Neuron (in vitro differentiated cells): Measurements from ENCODE around the gene NECTIN1.

Experiments used
- H2AFZ ChIP-seq: one replicate; pipeline ENCODE4 v1.6.1; 2013; ENCODE audit warnings: low read depth, mild to moderate bottlenecking, inconsistent platforms, low read length, moderate library complexity
- H3K27me3 ChIP-seq: one replicate; pipeline ENCODE4 v1.6.1; 2013; ENCODE audit warnings: low read length; ENCODE audit not compliant: insufficient read depth
- H3K36me3 ChIP-seq: one replicate; pipeline ENCODE4 v1.6.1; 2013; ENCODE audit warnings: low read length; ENCODE audit not compliant: insufficient read depth
- H3K4me1 ChIP-seq: one replicate; pipeline ENCODE4 v1.6.1; 2013; ENCODE audit warnings: low read length; ENCODE audit not compliant: insufficient read depth
- H3K4me3 ChIP-seq: 2 replicates; pipeline ENCODE4 v1.5.1; 2013; ENCODE audit warnings: mild to moderate bottlenecking, low read length, moderate library complexity
- H3K9me3 ChIP-seq: one replicate; pipeline ENCODE4 v1.6.1; 2013; ENCODE audit warnings: low read length

The NECTIN1 gene

GRCh38 chr11:119650251-119650650 is 78.7 kb downstream of the NECTIN1 start:
- Histone ChIP-seq H3K4me3 (no peak overlapping the region), H3K4me1 (no peaks in the 10 kb centered on the region), H3K27me3 (no peaks in the 10 kb centered on the region), H2AFZ (no peak overlapping the region), H3K9me3 (no peaks in the 10 kb centered on the region), H3K36me3 (no peaks in the 10 kb centered on the region)

GRCh38 chr11:119647254-119647653 is 81.7 kb downstream of the NECTIN1 start:
- H3K9me3 ChIP-seq, result no peaks in the 10 kb centered on the region
- H3K4me3 ChIP-seq, result no peak overlapping the region
- peaks cover 6% of the 10 kb centered on the region for H3K27me3 ChIP-seq
- no peaks in the 10 kb centered on the region for H3K36me3 ChIP-seq
- H2AFZ ChIP-seq, result no peak overlapping the region
- no peaks in the 10 kb centered on the region for H3K4me1 ChIP-seq

- no peaks in the 10 kb centered on the region for H3K36me3 ChIP-seq
- H3K27me3 ChIP-seq, result peaks cover 13% of the 10 kb centered on the region
- H3K4me1 ChIP-seq, result no peaks in the 10 kb centered on the region
- no peak overlapping the region for H3K4me3 ChIP-seq
- H2AFZ ChIP-seq, result no peak overlapping the region
- no peaks in the 10 kb centered on the region for H3K9me3 ChIP-seq
These were observed 84.0 kb downstream of the NECTIN1 start for GRCh38 chr11:119645018-119645417.

DNA sequence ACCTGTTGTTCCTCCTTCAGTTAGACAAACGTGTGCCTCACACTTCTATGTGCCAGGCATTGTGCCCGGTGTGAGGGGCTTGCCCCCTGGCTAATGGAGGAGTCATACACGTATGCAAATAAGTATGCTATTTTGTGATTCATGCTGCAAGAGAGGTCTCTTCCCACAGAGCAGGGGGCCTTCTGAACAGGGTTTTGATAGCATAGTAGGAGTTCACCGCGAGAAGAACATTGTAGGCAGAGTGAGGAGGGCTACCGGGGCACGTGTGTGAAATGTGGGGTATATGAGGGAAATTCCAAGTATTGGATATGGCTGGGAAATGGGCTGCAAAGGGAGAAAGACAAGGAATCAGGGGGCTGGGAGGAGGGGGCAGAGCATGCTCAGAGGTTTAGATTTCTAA is 84.5 kb downstream of the NECTIN1 start:
- H3K4me1 ChIP-seq, result no peaks in the 10 kb centered on the region
- no peaks in the 10 kb centered on the region for H3K9me3 ChIP-seq
- no peak overlapping the region for H2AFZ ChIP-seq
- H3K4me3 ChIP-seq, result no peak overlapping the region
- H3K36me3 ChIP-seq, result no peaks in the 10 kb centered on the region
- H3K27me3 ChIP-seq, result peaks cover 14% of the 10 kb centered on the region

GRCh38 chr11:119643876-119644225 is 85.1 kb downstream of the NECTIN1 start:
- no peaks in the 10 kb centered on the region for H3K4me1 ChIP-seq
- no peak overlapping the region for H3K4me3 ChIP-seq
- peaks cover 16% of the 10 kb centered on the region for H3K27me3 ChIP-seq
- H3K9me3 ChIP-seq, result no peaks in the 10 kb centered on the region
- no peaks in the 10 kb centered on the region for H3K36me3 ChIP-seq
- no peak overlapping the region for H2AFZ ChIP-seq

DNA sequence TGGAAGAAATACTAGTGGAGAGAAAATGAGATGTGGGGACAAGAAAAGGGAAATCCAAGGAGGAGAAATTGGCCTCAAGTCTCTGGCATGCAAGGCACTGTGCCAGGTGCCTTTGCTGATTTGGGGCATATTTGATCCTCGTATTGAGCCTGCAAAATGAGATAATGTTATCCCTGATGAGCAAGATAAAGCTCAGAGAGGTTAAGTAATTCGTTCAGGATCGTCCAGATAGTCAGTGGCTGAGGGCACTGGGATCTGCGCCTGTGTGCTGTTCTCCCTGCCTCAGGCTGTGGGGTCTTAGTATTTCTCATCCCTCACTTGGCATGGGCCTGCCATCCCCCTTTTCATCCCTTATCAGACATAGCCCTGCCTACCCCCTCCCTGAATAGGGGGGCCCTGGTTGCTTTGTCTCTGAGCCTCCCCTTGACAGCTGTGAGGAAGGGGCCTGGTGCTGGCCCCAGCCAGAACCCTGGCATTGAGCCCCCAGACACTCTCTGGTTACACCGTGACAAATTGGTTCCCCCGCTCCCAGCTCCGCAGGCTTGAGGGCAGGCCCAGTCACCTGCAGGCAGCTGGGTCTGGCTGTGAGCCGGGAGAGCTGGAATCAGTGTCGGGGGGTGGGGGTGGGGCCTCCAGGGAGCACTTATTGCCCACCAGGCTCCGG is 85.7 kb downstream of the NECTIN1 start:
- Histone ChIP-seq H2AFZ (no peak overlapping the region), H3K9me3 (no peaks in the 10 kb centered on the region), H3K36me3 (no peaks in the 10 kb centered on the region)

GRCh38 chr11:119641983-119642745 is 86.8 kb downstream of the NECTIN1 start:
- H2AFZ ChIP-seq, result no peak overlapping the region
- H3K4me1 ChIP-seq, result no peaks in the 10 kb centered on the region
- no peak overlapping the region for H3K4me3 ChIP-seq

More for the DNA sequence above, 85.7 kb downstream of the NECTIN1 start:
- Histone ChIP-seq H3K27me3 (peaks cover 16% of the 10 kb centered on the region), H3K4me1 (no peaks in the 10 kb centered on the region), H3K4me3 (no peak overlapping the region)

DNA sequence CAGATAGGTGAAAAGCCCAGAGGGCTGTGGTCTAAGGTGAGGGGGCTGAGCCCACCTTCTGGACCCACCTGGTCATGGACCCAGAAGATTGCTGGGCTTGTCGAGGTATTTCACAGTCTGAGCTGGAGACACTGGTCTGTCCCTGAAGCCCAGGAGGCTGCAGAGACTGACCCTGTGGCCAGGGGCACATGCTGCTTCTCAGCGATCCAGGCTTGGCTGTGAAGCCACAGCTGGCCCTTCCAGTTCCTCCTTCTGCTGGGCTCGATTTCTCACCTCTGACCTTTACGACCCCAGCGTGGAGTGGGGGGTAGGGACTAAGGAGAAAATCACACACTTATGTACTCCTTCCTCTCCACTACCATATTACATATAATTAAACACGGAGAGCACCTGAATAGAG is 88.5 kb downstream of the NECTIN1 start:
- Histone ChIP-seq H3K4me1 (no peaks in the 10 kb centered on the region), H3K36me3 (no peaks in the 10 kb centered on the region), H3K4me3 (no peak overlapping the region), H3K27me3 (peaks cover 18% of the 10 kb centered on the region), H2AFZ (no peak overlapping the region), H3K9me3 (no peaks in the 10 kb centered on the region)

More at GRCh38 chr11:119641983-119642745, 86.8 kb downstream of the NECTIN1 start:
- H3K9me3 ChIP-seq, result no peaks in the 10 kb centered on the region
- peaks cover 16% of the 10 kb centered on the region for H3K27me3 ChIP-seq
- H3K36me3 ChIP-seq, result no peaks in the 10 kb centered on the region

DNA sequence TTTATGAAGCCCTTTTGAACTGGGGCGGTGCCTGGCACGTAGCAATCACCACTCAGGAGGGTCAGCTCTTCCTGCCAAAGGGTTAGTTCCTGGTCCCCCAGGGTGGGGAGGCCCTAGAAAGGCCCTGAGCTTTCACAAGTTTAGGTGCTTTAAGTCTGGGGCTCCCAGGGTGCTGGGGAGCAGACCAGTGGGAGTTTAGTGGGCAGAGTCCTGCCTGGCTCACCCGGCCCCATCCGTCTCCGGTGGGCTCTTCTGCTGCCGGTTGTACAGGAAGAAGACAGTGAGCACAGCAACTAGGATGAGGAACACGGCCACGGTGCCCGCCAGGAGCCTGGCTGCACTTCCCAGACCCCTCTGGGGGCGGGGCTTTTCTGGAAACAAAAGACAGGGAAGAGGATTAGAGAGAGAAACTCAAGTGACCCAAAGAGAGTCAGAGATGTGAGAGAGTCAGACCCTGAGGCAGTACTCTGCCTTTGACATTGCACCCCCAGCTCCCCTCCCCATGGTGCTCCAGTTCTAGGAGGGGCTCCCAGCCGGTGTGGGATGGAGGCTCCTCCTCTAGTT is 89.3 kb downstream of the NECTIN1 start:
- H3K4me3 ChIP-seq, result no peak overlapping the region
- no peaks in the 10 kb centered on the region for H3K36me3 ChIP-seq
- H3K27me3 ChIP-seq, result peaks cover 19% of the 10 kb centered on the region
- no peak overlapping the region for H2AFZ ChIP-seq
- H3K4me1 ChIP-seq, result no peaks in the 10 kb centered on the region
- H3K9me3 ChIP-seq, result no peaks in the 10 kb centered on the region

GRCh38 chr11:119638851-119639250 is 90.1 kb downstream of the NECTIN1 start:
- no peak overlapping the region for H2AFZ ChIP-seq
- no peak overlapping the region for H3K4me3 ChIP-seq
- no peaks in the 10 kb centered on the region for H3K9me3 ChIP-seq
- H3K27me3 ChIP-seq, result peaks cover 13% of the 10 kb centered on the region
- no peaks in the 10 kb centered on the region for H3K36me3 ChIP-seq
- no peaks in the 10 kb centered on the region for H3K4me1 ChIP-seq

- Histone ChIP-seq H3K4me3 (no peak overlapping the region), H2AFZ (no peak overlapping the region), H3K36me3 (no peaks in the 10 kb centered on the region), H3K27me3 (peaks cover 13% of the 10 kb centered on the region), H3K9me3 (peaks cover 1% of the 10 kb centered on the region), H3K4me1 (no peaks in the 10 kb centered on the region)
These were observed 91.5 kb downstream of the NECTIN1 start for GRCh38 chr11:119637481-119637880.

- no peaks in the 10 kb centered on the region for H3K4me1 ChIP-seq
- H3K27me3 ChIP-seq, result peaks cover 13% of the 10 kb centered on the region
- peaks cover 1% of the 10 kb centered on the region for H3K9me3 ChIP-seq
- H3K4me3 ChIP-seq, result no peak overlapping the region
- no peaks in the 10 kb centered on the region for H3K36me3 ChIP-seq
- H2AFZ ChIP-seq, result no peak overlapping the region
These were observed 93.2 kb downstream of the NECTIN1 start for GRCh38 chr11:119635776-119636175.

GRCh38 chr11:119635041-119635740 is 93.8 kb downstream of the NECTIN1 start:
- no peaks in the 10 kb centered on the region for H3K36me3 ChIP-seq
- H3K4me1 ChIP-seq, result peaks cover 5% of the 10 kb centered on the region
- no peak overlapping the region for H3K4me3 ChIP-seq
- peaks cover 1% of the 10 kb centered on the region for H3K9me3 ChIP-seq
- H2AFZ ChIP-seq, result no peak overlapping the region
- H3K27me3 ChIP-seq, result peaks cover 8% of the 10 kb centered on the region
